GM20431 (cell line): ENCODE data around the gene SLC39A7.

Experiments
- in situ Hi-C: fragments of 300-500 bp; cut with MseI, MboI; formaldehyde crosslinking; loops from one replicate; pipeline ENCODE4 v1.15.0; 2020; ENCODE audit warnings: low sequenced_read_pairs; ENCODE audit not compliant: unreplicated experiment

Gene SLC39A7

GRCh38 chr6:33203443-33204164 is 2.9 kb downstream of the SLC39A7 start:
- in situ Hi-C loops, result no loop called here

DNA sequence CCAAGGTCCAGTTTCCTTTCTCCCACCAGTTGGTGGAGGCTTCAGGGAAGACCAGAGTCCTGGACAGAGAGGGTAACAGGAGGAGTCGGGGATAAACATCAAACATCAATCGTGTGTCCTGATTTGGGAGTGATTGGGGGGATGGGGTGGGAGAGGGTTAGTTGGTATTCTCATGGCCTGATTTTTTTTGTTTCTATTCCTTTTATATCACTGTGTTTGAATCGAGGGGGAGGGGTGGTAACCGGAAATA is 3.4 kb downstream of the SLC39A7 start:
- in situ Hi-C loops, result no loop called here

DNA sequence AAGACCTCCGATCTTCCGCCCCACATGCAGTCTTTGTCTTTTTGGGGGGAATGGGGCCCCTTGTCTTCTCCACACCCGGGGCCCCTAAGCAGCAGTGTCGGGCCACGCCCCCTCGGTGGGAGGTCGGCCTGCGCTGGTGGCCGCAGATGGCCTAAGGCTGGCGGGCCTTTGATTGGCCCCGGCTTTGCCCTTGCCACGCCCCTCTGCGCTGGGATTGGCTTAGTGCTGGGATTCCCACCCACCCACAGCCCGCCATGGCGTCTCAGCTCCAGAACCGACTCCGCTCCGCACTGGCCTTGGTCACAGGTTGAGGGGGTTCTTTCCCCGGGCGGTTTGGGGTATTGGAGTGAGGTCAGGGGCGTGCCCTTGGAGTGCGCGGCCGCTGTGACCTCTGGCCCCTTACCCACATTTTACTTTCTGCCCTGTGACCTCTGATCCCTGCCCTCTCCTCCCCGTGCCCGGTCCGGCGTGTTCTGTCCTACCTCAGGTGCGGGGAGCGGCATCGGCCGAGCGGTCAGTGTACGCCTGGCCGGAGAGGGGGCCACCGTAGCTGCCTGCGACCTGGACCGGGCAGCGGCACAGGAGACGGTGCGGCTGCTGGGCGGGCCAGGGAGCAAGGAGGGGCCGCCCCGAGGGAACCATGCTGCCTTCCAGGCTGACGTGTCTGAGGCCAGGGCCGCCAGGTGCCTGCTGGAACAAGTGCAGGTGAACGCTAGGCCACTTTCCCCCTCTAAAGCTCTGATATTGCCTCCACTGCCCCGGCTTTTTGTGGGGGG is 3.9 kb downstream of the SLC39A7 start, which contains the start of gene HSD17B8:
HSD17B8 (plus strand) TSS at position 241 of the 776 bp plus-strand sequence; CDS start at position 255, 14 bp downstream.
- in situ Hi-C loops, result no loop called here

DNA sequence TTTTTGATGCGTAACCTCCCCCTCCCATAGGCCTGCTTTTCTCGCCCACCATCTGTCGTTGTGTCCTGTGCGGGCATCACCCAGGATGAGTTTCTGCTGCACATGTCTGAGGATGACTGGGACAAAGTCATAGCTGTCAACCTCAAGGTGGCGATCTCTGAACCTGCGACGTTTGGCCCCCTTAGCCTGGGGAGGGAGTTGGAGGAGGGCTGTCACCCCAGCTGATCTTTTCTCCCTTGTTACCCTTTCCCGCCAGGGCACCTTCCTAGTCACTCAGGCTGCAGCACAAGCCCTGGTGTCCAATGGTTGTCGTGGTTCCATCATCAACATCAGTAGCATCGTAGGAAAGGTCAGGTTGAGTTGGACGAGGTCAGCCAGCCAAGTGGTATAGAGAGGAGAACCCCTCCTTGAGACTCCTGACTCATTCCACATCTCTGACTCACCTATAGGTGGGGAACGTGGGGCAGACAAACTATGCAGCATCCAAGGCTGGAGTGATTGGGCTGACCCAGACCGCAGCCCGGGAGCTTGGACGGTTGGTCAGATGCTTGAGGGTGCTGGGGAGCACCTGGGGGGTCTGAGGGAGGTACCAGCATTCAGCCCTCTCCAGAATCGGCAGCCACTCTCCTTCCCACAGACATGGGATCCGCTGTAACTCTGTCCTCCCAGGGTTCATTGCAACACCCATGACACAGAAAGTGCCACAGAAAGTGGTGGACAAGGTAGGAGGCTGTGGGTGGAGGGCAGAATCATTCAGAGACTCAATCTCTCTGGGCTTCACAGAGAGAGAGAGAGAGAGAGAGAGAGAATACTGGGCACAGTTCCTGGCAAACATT is 4.7 kb downstream of the SLC39A7 start:
- in situ Hi-C loops, result no loop called here

- in situ Hi-C loops, result no loop called here
Measured at GRCh38 chr6:33206027-33206863, 5.6 kb downstream of the SLC39A7 start.

- in situ Hi-C loops, result no loop called here
Measured at GRCh38 chr6:33206864-33207551, 6.3 kb downstream of the SLC39A7 start.

DNA sequence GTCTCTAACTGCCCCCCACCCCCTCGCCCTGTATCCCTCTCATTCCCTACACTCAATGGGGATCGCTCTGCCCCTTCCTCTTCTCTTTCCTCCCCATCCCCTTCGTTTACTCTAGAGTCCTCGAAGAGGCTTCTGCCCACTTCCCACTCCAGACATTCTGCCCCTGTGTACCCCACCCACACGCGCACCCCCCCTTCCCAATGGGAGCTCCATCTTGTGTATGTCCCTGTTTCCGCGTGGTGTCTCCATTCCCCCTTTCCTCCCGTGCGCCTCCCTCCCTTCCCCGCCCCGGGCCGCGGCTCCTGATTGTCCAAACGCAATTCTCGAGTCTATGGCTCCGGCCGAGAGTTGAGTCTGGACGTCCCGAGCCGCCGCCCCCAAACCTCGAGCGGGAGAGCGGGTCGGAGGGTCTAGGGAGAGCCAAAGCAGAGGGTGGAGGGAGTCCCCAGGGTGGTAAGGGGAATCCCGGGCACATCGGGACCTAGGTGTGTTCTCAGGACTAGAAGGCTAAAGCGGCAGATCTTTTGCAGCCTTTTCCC is 7.0 kb downstream of the SLC39A7 start:
- in situ Hi-C loops, result no loop called here

GRCh38 chr6:33208091-33208967 is 7.7 kb downstream of the SLC39A7 start, which contains the start of gene RING1:
Gene RING1, plus strand, starts transcription at chr6:33208500. Its CDS starts 323 bp downstream, at chr6:33208823.
- in situ Hi-C loops, result no loop called here

GRCh38 chr6:33209856-33210255 is 9.2 kb downstream of the SLC39A7 start:
- in situ Hi-C loops, result no loop called here

GRCh38 chr6:33211136-33211535 is 10.5 kb downstream of the SLC39A7 start:
- in situ Hi-C loops, result no loop called here

GRCh38 chr6:33211666-33212422 is 11.2 kb downstream of the SLC39A7 start:
- in situ Hi-C loops, result no loop called here

GRCh38 chr6:33212857-33213165 is 12.1 kb downstream of the SLC39A7 start:
- in situ Hi-C loops, result no loop called here

GRCh38 chr6:33213166-33213988 is 12.7 kb downstream of the SLC39A7 start:
- in situ Hi-C loops, result no loop called here

- in situ Hi-C loops, result no loop called here
Measured at GRCh38 chr6:33213989-33214335, 13.3 kb downstream of the SLC39A7 start.

DNA sequence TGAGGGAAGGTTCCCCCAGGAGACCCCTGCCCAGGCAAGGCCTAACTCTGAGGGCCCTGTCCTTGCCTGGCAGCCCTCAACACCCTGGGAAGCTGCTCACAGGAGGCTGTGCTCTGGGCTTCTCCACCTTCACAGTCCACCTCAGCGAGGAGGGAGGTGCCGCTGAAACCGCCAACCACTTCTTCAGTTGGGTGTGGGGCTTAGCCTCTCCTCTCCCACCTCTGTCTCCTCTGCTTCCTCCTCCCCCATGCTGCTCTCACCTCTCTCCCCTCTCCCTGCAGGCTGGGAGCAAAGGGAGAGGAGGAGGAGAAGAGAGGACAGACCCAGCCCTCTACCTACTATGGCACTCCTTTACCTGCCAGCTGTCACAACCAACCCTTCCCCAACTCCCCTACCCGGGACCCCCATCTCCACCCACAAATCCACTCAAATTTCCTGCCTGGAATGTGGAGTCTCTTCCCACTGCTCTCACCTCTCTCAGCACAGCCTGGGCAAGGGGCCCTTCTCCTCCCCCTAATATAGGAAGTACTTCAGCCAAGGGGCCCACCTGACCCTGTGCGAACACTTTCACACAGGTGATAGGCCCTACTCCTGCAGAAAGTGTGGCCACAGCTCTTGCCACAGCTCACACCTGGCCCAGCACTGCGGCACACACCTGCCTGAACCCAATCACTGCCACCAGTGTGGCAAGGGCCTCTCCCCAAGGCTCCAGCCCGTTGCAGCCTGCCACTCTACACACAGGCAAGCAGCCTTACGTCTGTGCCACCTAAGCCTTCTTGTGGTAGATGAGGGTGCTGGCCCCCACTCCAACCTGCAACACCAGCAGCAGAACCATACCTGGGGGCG is 14.8 kb downstream of the SLC39A7 start:
- in situ Hi-C loops, result no loop called here

GRCh38 chr6:33216117-33216649 is 15.5 kb downstream of the SLC39A7 start:
- in situ Hi-C loops, result no loop called here
